ACC112 (cell line): ENCODE measurements around the gene ARFGEF2.

Experiments
- H2AFZ ChIP-seq: fragments of 200-600 bp; sonication (generic); one replicate; pipeline ENCODE4 v1.6.0; 2017; ENCODE audit warnings: antibody characterized with exemption, low read length; ENCODE audit not compliant: unreplicated experiment
- H3K27ac ChIP-seq: fragments of 200-600 bp; sonication (generic); 2 replicates; pipeline ENCODE4 v1.5.1; 2014; ENCODE audit warnings: low read depth, mild to moderate bottlenecking, antibody characterized with exemption, low read length, moderate library complexity
- H3K27me3 ChIP-seq: fragments of 200-600 bp; sonication (generic); 2 replicates; pipeline ENCODE4 v1.6.1; 2014; ENCODE audit warnings: mild to moderate bottlenecking, antibody characterized with exemption, low read length, moderate library complexity, mixed read lengths; ENCODE audit not compliant: insufficient read depth
- H3K36me3 ChIP-seq: fragments of 200-600 bp; sonication (generic); 2 replicates; pipeline ENCODE4 v1.6.1; 2016; ENCODE audit warnings: mild to moderate bottlenecking, antibody characterized with exemption, low read length, moderate library complexity, mixed read lengths; ENCODE audit not compliant: insufficient read depth
- H3K4me1 ChIP-seq: fragments of 200-600 bp; sonication (generic); one replicate; pipeline ENCODE4 v1.6.1; 2016; ENCODE audit warnings: low read length, mixed read lengths; ENCODE audit not compliant: insufficient read depth, unreplicated experiment, control insufficient read depth
- H3K4me3 ChIP-seq: fragments of 200-600 bp; sonication (generic); 2 replicates; pipeline ENCODE4 v1.5.1; 2014; ENCODE audit warnings: mild to moderate bottlenecking, low read depth, low read length
- H3K79me2 ChIP-seq: fragments of 200-600 bp; sonication (generic); one replicate; pipeline ENCODE4 v1.6.0; 2016; ENCODE audit warnings: low read length; ENCODE audit not compliant: control insufficient read depth, unreplicated experiment, insufficient read depth

Gene ARFGEF2

GRCh38 chr20:48953653-48954052, 32.1 kb downstream of the ARFGEF2 start:
- Histone ChIP-seq H2AFZ (no peak overlapping the region), H3K4me3 (no peak overlapping the region), H3K27me3 (no peaks in the 10 kb centered on the region), H3K4me1 (no peaks in the 10 kb centered on the region), H3K27ac (no peak overlapping the region), H3K36me3 (peaks cover 19% of the 10 kb centered on the region), H3K79me2 (no peaks in the 10 kb centered on the region)

- Histone ChIP-seq H3K4me3 (no peak overlapping the region), H2AFZ (no peak overlapping the region), H3K27ac (no peak overlapping the region), H3K36me3 (peaks cover 17% of the 10 kb centered on the region), H3K27me3 (no peaks in the 10 kb centered on the region), H3K4me1 (no peaks in the 10 kb centered on the region), H3K79me2 (no peaks in the 10 kb centered on the region)
These were observed 34.5 kb downstream of the ARFGEF2 start for GRCh38 chr20:48956052-48956451.

GRCh38 chr20:48957053-48957481, 35.6 kb downstream of the ARFGEF2 start:
- no peaks in the 10 kb centered on the region for H3K79me2 ChIP-seq
- H2AFZ ChIP-seq, result no peak overlapping the region
- H3K4me1 ChIP-seq, result no peaks in the 10 kb centered on the region
- H3K4me3 ChIP-seq, result no peak overlapping the region
- H3K27me3 ChIP-seq, result no peaks in the 10 kb centered on the region
- peaks cover 10% of the 10 kb centered on the region; the same call in 1 of the 2 replicates for H3K36me3 ChIP-seq
- no peak overlapping the region for H3K27ac ChIP-seq

- Histone ChIP-seq H3K36me3 (peaks cover 8% of the 10 kb centered on the region; the same call in 1 of the 2 replicates), H3K79me2 (no peaks in the 10 kb centered on the region), H2AFZ (no peak overlapping the region), H3K4me3 (no peak overlapping the region), H3K27ac (no peak overlapping the region), H3K27me3 (no peaks in the 10 kb centered on the region), H3K4me1 (no peaks in the 10 kb centered on the region)
These were observed 36.0 kb downstream of the ARFGEF2 start for GRCh38 chr20:48957533-48957932.

GRCh38 chr20:48958743-48959142, 37.2 kb downstream of the ARFGEF2 start:
- Histone ChIP-seq H3K27ac (no peak overlapping the region), H3K36me3 (peaks cover 7% of the 10 kb centered on the region; the same call in 1 of the 2 replicates)

GRCh38 chr20:48959899-48960550, 38.5 kb downstream of the ARFGEF2 start:
- no peaks in the 10 kb centered on the region for H3K79me2 ChIP-seq
- H3K4me1 ChIP-seq, result no peaks in the 10 kb centered on the region
- H2AFZ ChIP-seq, result no peak overlapping the region
- H3K36me3 ChIP-seq, result peaks cover 4% of the 10 kb centered on the region; the same call in 1 of the 2 replicates
- H3K4me3 ChIP-seq, result no peak overlapping the region
- H3K27ac ChIP-seq, result no peak overlapping the region
- no peaks in the 10 kb centered on the region for H3K27me3 ChIP-seq

More at GRCh38 chr20:48958743-48959142, 37.2 kb downstream of the ARFGEF2 start:
- Histone ChIP-seq H3K4me1 (no peaks in the 10 kb centered on the region), H2AFZ (no peak overlapping the region), H3K4me3 (no peak overlapping the region), H3K27me3 (no peaks in the 10 kb centered on the region), H3K79me2 (no peaks in the 10 kb centered on the region)

- Histone ChIP-seq H2AFZ (no peak overlapping the region), H3K27ac (no peak overlapping the region), H3K4me3 (no peak overlapping the region), H3K27me3 (no peaks in the 10 kb centered on the region), H3K79me2 (no peaks in the 10 kb centered on the region), H3K36me3 (peaks cover 4% of the 10 kb centered on the region; the same call in 1 of the 2 replicates), H3K4me1 (peaks cover 4% of the 10 kb centered on the region)
These were observed 40.9 kb downstream of the ARFGEF2 start for GRCh38 chr20:48962421-48962820.

GRCh38 chr20:48962976-48963771, 41.7 kb downstream of the ARFGEF2 start:
- peaks cover 4% of the 10 kb centered on the region; the same call in 1 of the 2 replicates for H3K36me3 ChIP-seq

GRCh38 chr20:48965189-48965910, 43.8 kb downstream of the ARFGEF2 start:
- peaks cover 4% of the 10 kb centered on the region for H3K4me1 ChIP-seq
- H3K27me3 ChIP-seq, result no peaks in the 10 kb centered on the region
- H3K27ac ChIP-seq, result no peak overlapping the region
- H2AFZ ChIP-seq, result no peak overlapping the region
- H3K79me2 ChIP-seq, result no peaks in the 10 kb centered on the region
- no peak overlapping the region for H3K4me3 ChIP-seq
- peaks cover 15% of the 10 kb centered on the region for H3K36me3 ChIP-seq

More at GRCh38 chr20:48962976-48963771, 41.7 kb downstream of the ARFGEF2 start:
- H3K79me2 ChIP-seq, result no peaks in the 10 kb centered on the region
- H3K27me3 ChIP-seq, result no peaks in the 10 kb centered on the region
- no peak overlapping the region for H3K27ac ChIP-seq
- H3K4me1 ChIP-seq, result peaks cover 4% of the 10 kb centered on the region
- H2AFZ ChIP-seq, result no peak overlapping the region
- no peak overlapping the region for H3K4me3 ChIP-seq

GRCh38 chr20:48970681-48971365, 49.3 kb downstream of the ARFGEF2 start:
- H3K36me3 ChIP-seq, result peaks cover 28% of the 10 kb centered on the region
- no peak overlapping the region for H3K4me3 ChIP-seq
- H2AFZ ChIP-seq, result no peak overlapping the region
- H3K27me3 ChIP-seq, result no peaks in the 10 kb centered on the region
- no peaks in the 10 kb centered on the region for H3K79me2 ChIP-seq
- H3K27ac ChIP-seq, result no peak overlapping the region
- no peaks in the 10 kb centered on the region for H3K4me1 ChIP-seq
